Right lung (tissue), 5 donors: ENCODE results near the gene TMEM184B. TPM values are rescaled to one million over a fixed set of nuclear protein-coding genes. Genes with fewer than 3 reads are reported as not detected.
"Not testable (repeated sequence)": the region's sequence is repeated elsewhere in the genome, so short reads cannot be mapped to it uniquely, and the experiment has no call there.

Experiments used
- DNase-seq, 2 donors: peaks; one replicate each; pipeline ENCODE4 v3.0.0-alpha.2; 2013
- polyA plus RNA-seq, 5 donors: library from polyadenylated mRNA; unstranded; fragments of 120-200 nt; gene quantifications; one replicate each; pipeline versions ENCODE4 v1.2.1 to v1.2.3, GENCODE V29; 2013; ENCODE audit warnings: inconsistent platforms in 1 of 5, low replicate concordance in 1 of 5; ENCODE audit not compliant: insufficient read length in 5 of 5, insufficient read depth in 1 of 5

TMEM184B gene
- polyA plus RNA-seq, 5 donors: 32.6 to 47.1 (median 38.9) TPM

DNA sequence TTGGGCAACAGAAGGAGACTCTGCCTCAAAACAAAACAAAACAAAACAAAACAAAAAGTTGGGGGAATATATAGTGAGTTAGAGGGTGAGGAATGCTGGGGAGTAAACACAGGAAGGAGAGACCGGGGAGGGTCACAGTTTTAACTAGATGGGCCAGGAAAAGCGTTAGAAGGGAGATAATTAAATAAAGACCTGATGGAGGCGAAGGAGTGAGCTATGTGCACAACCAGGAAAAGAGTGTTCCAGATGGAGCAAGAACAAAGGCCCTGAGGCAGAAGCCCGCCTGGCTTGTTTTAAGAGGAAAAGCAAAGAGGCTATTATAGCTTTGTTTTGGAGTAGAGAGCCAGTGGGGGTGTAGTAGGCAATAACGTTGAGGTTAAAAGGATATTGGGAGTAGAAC lies 86.4 kb downstream of the TMEM184B start:
- DNase-seq: no peak

DNA sequence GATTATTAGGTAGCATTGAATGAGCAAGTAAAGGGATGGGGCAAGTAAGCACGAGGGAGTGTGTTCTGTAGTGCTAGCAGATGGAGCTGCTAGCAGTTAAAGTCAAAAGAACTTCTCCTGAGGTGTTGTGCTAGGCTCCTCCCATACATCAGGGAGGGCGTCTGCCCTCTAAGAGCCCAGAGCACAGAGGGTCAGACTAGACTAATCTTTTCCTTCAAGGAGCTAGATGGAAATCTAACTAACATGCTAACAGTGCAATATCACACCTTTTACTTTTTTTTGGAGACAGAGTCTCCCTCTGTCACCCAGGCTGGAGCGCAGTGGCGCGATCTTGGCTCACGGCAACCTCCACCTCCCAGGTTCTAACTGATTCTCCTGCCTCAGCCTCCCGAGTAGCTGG lies 88.0 kb downstream of the TMEM184B start:
- no peak for DNase-seq

DNA sequence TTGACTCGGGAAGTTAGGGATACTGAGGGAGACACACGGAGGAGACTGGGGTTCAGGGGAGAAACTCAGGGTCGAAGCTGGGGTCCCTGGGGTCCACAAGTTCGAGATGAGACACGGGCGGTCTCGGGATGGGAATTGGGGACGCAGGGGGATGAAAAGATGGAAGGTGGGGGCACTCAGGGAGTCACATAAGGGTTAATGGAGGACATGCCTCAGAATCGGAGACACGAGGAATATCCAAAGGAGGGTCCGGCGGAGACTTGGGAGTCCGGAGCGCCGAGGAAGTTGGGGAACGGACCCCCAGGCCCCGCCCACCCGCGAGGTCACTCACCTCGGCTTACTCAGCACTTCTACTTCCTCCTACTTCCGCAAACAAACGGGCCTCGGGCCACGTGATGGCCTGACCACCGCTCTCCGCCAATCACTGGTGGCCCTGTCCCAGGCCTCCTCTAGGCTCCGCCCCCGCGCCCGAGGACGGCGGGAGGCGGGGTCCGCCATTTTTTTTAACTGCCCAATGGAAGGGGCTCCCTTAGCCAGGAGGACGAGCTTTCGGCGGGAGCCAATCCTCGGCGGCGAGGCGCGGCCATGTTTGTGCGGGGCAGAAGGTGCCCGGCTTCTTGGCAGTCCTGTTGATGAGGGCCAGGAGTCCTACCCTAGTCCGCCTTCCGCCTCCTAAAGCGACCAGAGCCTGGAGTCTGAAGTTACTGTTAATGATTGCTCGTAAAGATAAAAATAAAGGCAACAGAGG lies 91.2 kb downstream of the TMEM184B start, which contains the start of gene PLA2G6:
PLA2G6 (minus strand) TSS at position 378 of the 748 bp plus-strand sequence. CDS start 12,404 bp downstream, outside the sequence.
- DNase-seq: peak; percentile 98 to 99

DNA sequence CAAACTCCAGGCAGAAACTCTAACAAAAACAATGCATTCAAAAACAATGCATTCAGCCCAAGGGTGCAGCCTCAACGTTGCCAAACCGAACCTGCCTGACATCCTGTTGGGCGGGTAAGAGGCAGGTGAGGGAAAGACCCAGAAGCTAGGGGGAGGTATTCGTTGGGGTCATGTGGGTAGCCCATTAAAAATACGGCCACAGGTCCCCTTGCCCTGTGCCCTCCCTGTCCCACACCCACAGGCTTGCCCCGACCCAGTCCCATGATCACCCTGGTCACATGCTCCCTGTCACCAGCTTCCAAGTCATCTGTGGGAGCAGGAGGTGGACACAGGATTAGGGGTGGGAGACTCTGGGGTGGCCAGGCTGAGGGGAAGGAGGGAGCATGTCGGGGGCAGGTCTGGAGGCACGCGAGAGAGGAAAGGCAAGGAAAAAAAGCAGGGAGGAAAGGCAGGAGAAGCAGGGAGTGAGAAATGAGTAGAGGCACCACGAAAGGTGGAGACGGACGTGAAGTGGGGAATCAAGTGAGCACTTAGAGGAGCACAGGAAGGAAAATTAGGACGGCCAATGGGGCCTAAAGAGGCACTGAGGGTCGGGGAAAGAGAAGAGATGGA lies 91.9 kb downstream of the TMEM184B start:
- DNase-seq: no peak

DNA sequence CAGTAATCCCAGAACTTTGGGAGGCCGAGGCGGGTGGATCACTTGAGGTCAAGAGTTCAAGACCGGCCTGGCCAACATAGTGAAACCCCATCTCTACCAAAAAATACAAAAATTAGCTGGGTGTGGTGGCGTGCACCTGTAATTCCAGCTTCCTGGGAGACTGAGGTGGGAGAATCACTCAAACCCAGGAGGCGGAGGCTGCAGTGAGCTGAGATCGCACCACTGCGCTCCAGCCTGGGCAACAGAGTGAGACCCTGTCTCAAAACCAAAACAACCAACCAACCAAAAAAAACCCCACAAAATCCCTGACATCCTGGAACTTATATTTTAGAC lies 94.2 kb downstream of the TMEM184B start:
- DNase-seq: not testable (repeated sequence)

DNA sequence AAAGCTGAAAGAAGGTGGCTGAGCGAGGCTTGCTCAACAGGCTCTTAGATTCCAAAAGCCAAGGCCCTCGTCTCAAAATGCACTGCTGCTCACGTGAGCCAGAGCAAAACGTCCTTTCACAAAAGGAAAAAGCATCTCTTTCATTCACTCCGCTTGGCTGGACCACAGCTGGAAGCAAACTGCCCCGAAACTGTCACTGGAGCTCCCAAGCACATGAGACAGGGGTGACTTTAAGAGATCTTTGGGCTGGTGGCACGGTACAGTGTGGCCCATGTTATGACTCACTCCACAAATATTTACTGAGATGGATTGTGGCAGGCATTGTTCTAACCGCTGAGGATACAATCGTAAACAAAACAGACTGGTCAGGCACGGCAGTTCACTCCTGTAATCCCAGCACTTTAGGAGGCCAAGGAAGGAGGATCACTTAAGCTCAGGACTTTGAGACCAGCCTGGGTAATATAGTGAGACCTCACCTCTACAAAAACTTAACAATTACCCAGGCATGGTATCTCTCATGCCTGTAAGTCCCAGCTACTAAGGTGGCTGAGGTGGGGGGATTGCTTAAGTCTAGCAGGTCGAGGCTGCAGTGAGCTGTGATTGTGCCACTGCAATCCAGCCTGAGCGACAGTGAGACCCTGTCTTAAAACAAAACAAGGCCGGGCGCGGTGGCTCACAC lies 94.7 kb downstream of the TMEM184B start:
- no peak for DNase-seq

DNA sequence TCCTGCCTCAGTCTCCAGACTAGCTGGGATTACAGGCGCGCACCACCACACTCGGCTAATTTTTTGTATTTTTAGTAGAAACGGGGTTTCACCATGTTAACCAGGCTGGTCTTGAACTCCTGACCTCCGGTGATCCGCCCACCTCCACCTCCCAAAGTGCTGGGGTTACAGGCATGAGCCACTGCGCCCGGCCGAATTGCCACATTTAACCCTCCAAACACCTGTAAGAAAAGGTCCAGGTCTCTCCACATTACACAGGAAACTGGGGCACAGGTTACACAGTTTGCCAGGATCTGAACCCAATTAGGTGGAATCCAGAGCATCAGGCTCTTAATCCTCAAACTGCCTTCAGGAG lies 95.3 kb downstream of the TMEM184B start:
- not testable (repeated sequence) for DNase-seq

DNA sequence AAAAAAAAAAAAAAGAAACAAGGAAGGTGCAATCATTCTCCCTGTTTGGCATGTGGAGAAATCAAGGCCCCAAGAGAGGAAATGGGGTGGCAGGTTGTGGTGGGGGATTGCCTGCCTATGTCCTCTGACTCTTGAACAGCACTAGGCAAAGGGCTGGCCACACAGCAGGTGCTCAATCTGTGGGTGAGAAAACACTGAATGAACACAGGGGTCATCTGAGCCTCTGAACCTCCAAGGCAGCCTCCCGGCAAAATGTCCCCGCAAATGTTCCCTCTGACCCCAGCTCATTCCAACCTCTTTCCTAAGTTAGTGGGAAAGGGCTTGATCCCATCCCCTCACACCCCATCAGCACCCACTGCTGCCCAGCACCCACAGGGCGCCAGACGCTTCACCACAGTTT lies 95.8 kb downstream of the TMEM184B start:
- DNase-seq: no peak

DNA sequence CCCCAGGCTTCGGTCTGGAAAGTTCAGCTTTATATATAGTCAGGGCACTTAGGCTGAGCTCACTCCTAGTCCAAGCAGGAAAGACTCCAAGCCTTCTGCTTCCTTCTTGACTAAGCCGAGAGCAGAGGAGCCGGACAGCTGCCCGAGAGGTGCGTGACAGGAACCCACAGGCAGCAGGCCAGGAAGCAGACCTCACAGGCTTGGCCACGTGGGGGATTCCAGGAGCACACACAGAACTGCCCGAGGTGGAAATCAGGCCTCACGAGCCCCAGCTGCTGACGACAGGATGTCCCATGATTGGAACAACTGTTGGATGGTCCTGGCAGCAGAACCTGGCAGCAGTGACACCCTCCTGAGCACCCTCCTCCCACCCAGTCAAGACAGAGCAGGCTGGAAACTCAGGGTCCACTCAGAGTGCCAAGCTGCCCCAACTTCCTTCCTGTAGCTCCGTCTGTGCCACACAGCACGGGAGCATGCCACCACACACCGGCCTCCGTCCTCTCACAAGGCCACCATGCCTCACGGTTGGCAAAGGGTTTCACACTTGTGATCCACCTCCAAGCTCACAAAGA lies 96.6 kb downstream of the TMEM184B start:
- no peak for DNase-seq

DNA sequence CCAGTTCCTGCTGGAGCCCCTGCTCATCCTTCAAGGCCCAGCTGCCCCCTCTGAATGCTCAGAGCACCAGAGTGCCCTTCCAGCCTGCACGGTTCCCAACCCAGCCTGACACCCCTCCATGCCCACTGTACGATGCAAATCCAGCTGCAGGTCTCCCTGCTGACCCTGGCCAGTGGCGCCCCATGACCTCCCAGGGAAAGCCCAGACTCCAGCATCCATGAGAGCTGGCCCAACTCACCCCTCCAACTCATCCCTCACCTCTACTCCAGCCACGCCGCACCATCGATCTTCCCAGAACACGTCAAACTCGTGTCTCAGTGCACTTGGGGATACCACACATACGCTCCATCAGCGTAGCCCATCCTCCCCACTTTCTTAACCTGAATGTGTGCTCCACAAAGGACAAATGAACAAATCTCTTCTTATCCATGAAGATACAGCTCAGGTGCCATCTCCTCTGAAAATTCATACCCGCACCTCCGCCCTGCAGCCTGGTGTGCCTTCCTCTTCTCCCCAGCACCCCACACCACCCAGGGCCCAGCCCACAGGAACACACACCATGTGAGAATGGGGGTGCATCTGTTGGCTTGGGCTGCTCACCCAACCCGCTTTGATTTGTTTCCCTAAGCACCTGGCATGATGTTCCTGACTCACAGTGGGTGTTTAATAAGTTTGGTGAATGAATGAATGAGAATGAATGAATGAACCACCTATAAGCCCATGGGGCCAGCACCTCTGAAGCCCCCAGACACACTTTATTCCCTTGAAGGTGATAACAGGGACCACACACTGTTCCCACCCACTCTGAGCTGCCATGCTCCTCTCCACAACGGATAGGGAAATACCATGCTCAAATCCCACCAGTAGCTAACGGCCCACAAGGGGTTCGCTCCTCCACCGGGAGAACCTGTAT lies 97.3 kb downstream of the TMEM184B start:
- DNase-seq: no peak

DNA sequence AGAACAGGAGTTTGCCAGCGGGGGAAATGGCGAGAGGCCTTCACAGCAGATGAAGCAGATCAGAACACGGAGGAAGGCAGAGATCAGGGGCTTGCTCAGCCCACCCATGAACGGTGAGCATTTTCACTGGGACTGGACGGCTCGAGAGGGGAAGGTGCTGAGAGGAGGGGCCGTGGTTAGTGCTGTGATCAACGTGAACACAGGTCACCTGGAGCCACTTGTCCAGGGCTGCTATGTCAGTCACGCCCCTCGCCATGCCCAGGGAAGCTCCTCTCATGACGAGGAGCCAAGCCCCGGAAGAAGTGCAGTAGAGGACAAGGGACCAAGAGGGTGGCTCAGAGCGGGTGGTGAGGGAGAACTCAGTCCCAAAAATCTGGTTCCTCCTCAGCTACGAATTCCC lies 98.2 kb downstream of the TMEM184B start:
- no peak for DNase-seq

DNA sequence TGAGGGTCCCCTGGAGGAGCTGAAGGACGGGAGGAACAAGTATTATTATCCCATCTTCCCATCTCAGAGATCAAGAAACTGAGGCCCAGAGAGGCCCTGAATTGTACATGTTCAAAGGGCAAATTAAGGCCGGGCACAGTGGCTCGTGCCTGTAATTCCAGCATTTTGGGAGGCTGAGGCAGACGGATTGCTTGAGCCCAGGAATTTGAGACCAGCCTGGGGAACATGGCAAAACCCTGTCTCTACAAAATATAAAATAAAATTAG lies 99.2 kb downstream of the TMEM184B start:
- no peak for DNase-seq

DNA sequence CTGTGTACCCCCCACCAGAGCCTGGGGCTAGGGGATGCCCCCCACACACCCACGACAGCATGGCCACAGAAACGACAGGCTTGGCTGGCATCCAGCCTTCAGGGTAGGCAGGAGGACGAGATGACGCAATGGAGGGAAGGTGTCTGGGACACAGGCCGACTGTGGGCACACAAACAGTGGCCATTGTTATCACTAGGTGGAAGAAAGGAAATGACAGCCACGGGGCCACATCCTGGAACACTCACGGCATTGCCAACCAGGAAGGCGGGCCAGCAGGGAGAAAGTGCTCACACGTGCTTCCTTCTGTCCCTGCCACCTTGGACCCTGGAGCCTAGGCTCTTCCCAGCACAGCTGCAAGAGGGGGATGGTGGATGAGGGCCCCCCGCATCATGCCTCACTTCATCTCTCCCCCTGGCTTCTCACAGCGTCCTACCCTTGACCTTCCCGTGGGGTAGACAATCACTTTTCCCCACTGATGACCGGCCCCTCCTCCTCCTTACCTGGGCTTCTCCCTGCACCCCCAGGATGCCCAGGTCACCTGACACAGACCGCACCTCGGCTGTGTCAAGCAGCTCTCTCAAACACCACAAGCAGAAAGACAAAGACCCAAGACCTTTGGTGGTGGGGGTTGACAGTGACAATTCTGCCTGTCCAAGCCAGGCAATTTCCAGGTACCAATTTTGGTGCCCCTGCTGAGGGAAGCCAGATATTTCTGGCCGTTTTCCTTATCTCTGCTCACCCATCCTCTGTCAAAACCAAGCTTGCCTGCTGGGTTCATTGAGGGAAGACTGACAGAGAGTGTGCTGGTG lies 99.8 kb downstream of the TMEM184B start:
- peak; percentile 70 to 74 for DNase-seq

DNA sequence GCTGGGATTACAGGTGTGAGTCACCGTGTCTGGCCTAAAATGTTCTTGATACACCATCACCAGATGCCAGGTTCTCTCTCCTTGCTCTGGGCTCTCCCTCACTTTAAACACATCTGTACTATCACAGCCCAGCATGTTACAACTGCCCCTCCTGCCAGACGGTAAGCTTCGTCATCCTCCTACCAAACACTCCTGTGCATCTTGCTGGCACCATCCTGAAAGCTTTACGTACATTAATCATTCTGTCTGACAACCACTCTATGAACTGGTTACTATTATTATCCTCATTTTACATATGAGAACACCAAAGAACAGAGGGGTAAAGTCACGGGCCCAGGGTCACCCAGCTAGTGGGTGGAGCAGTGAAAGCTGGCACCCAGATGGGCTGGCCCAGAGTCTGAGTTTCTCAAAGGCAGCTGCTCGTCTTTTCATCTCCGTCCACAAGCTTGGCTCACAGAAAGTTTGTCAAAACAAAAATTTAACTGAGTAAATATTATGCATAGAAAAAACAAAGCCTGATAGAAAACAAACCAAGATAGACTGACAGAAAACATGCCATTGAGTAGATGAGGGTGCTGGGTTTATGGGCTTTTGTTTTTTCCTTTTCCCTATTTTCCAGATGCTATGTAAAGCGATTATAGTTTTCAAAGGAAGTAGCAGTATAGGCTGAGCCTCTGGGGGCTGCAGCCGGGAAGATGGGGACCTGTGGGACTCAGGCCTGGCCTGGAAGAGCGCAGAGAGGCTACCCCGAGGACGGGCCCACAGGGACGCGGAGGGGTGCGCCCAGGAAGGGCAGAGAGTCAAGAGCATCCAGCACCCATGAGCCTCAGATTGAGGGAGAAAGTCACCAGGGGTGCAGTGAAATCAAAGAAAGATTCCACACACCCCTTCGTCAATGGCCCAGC lies 100.6 kb downstream of the TMEM184B start:
- DNase-seq: no peak

DNA sequence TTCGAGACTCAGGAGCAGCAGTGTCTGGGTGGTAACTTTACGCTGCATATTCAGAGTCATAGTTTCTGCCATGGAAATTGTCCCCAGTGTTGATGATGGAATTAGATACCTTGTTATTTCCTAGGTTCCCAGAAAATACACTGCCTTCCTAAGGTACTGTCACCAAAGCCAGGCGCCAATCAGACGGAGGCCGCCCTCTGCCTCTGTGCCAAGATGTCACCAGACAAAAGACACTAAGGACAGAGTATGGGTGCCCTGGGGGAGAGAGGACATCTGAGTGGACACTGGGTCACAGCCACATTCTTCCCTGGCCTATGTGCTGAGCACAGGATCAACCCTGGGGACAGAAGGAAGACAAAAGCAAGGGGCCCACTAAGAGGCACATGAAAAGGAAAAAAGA lies 102.3 kb downstream of the TMEM184B start:
- DNase-seq: no peak

Other genes starting within 250 kb of the TMEM184B start
- 10 to 100 TPM; 21.1 to 31.6 (median 29.0) TPM for gene PICK1, start 215.6 kb downstream of the TMEM184B start, polyA plus RNA-seq
- 1 to 10 TPM in 3 of 5 donors, under 1 TPM in 2; 0.84 to 1.7 (median 1.2) TPM for gene SLC16A8, start 188.8 kb downstream of the TMEM184B start, polyA plus RNA-seq
- gene BAIAP2L2, start 162.3 kb downstream of the TMEM184B start, polyA plus RNA-seq: 1 to 10 TPM in 1 of 5 donors, under 1 TPM in 4; 0.50 to 1.4 (median 0.81) TPM
- gene PLA2G6, start 91.2 kb downstream of the TMEM184B start, polyA plus RNA-seq: 10 to 100 TPM; 26.4 to 37.8 (median 32.2) TPM
- 10 to 100 TPM in 1 of 5 donors, 1 to 10 TPM in 4; 5.3 to 11.8 (median 8.6) TPM for gene MAFF, start 71.0 kb downstream of the TMEM184B start, polyA plus RNA-seq
- 100 to 1,000 TPM; 148 to 201 (median 194) TPM for gene CSNK1E, start 44.4 kb upstream of the TMEM184B start, polyA plus RNA-seq
- under 1 TPM in 1 of 5 donors, not detected in 4; 0.10 TPM for gene KCNJ4, start 182.2 kb upstream of the TMEM184B start, polyA plus RNA-seq
- gene KDELR3, start 195.1 kb upstream of the TMEM184B start, polyA plus RNA-seq: 1 to 10 TPM; 6.2 to 9.5 (median 7.2) TPM
- 100 to 1,000 TPM; 579 to 954 (median 821) TPM for gene DDX17, start 233.3 kb upstream of the TMEM184B start, polyA plus RNA-seq